Kidney (tissue), 14 donors: ENCODE measurements around the gene FREM1. TPM values are rescaled to one million over a fixed set of nuclear protein-coding genes. Genes with fewer than 3 reads are reported as not detected.

ENCODE experiments used
- DNase-seq, 5 donors: peaks; one replicate each; pipeline ENCODE4 v3.0.0-alpha.2; 2013 to 2020
- FAIRE-seq: peaks from 2 replicates; lab custom pipeline; 2012; peaks lifted over from hg19 to GRCh38; lab: Jason Lieb, UNC
- H3K27ac ChIP-seq, 2 donors: one replicate each; pipeline ENCODE4 v1.7.0; 2013; ENCODE audit warnings: low read depth in 2 of 2, low read length in 2 of 2, inconsistent platforms in 1 of 2
- H3K27me3 ChIP-seq: one replicate; pipeline ENCODE4 v1.7.1; 2013; ENCODE audit warnings: low read length, inconsistent platforms; ENCODE audit not compliant: control insufficient read depth, insufficient read depth
- H3K36me3 ChIP-seq, 3 donors: one replicate each; pipeline versions ENCODE4 v1.7.0 to v1.7.1; 2013; ENCODE audit warnings: low read length in 3 of 3, control low read depth in 1 of 3, inconsistent platforms in 1 of 3; ENCODE audit not compliant: insufficient read depth in 3 of 3, control insufficient read depth in 2 of 3
- H3K4me1 ChIP-seq, 3 donors: one replicate each; pipeline versions ENCODE4 v1.7.0 to v1.7.1; 2013; ENCODE audit warnings: low read length in 3 of 3, inconsistent platforms in 1 of 3, low read depth in 1 of 3; ENCODE audit not compliant: control insufficient read depth in 2 of 3, insufficient read depth in 2 of 3
- H3K4me3 ChIP-seq, 3 donors: one replicate each; pipeline versions ENCODE4 v1.7.0 to v1.8.1; 2013; ENCODE audit warnings: low read length in 3 of 3, control low read depth in 1 of 3, inconsistent platforms in 1 of 3
- H3K9ac ChIP-seq, 3 donors: one replicate each; pipeline versions ENCODE4 v1.7.0 to v1.7.1; 2013; ENCODE audit warnings: low read length in 3 of 3, control low read depth in 1 of 3, inconsistent platforms in 1 of 3
- H3K9me3 ChIP-seq, 3 donors: one replicate each; pipeline versions ENCODE4 v1.7.0 to v1.7.1; 2013; ENCODE audit warnings: low read length in 3 of 3, control low read depth in 1 of 3, inconsistent platforms in 1 of 3; ENCODE audit not compliant: control insufficient read depth in 2 of 3, insufficient read depth in 1 of 3
- intact Hi-C: fragments of 100-400 bp; cut with DNase I; formaldehyde crosslinking; loops from one replicate; pipeline ENCODE4 v1.11.1; 2022
- polyA plus RNA-seq: library from polyadenylated mRNA; stranded (reverse); fragments of 350-450 nt; fragmentation: Illumina TruSeq; extraction: RNeasy Lipid Tissue Mini Kit (QIAGEN cat#74804); gene quantifications from one replicate; pipeline ENCODE4 v1.2.3, GENCODE V29; 2014; ENCODE audit warnings: low read depth, low replicate concordance; ENCODE audit not compliant: insufficient read depth
- total RNA-seq: library from RNA; stranded (reverse); fragmentation: NEBNext Ultra II Directional; extraction: Animal tissue kit (Norgen Biotek cat#: 25700); gene quantifications from one replicate; pipeline ENCODE4 v1.2.1, GENCODE V29; 2021
- TF ChIP-seq, protein P1 (sequence below): IDR thresholded peaks from 3 replicates; pipeline ENCODE4 v1.5.1; 2012; ENCODE audit warnings: mild to moderate bottlenecking, moderate library complexity, borderline replicate concordance; ENCODE audit not compliant: insufficient read depth; ENCODE audit errors: extremely low read depth
- donor health status: control.
- donor health status: control.
- donor health status: control.
- donor health status: control.
- donor health status: control.
- donor health status: DM: yes; HTN: yes; CAD: no.
- donor health status: Normal renal cell carcinoma (clear cell type).

The FREM1 gene
- total and polyA plus RNA-seq, 2 donors from 2014 or later, result 8.3 to 17.0 TPM

DNA sequence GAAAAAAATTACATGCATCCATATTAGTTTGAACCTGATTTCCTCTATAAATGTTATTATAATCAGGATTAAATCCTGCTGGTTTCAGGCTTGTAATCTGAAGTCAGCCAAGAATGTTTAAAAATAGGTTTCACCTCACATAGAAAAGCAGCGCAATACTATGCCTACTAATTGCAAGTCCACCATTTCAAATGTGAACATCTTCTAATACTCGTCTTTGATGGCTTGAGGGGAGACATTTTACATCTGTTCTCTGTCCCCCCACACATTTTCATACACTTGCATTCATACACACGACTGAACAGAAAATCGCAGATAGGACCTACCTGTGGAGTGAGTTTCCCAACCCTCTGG, 41.8 kb downstream of the FREM1 start:
- no peak overlapping the region for H3K4me3 ChIP-seq
- peaks cover 5 to 8% (median 7%) of the 10 kb centered on the region in 3 donors for H3K4me1 ChIP-seq
- DNase-seq (no peak), FAIRE-seq (no peak)
- no peak overlapping the region for H3K9ac ChIP-seq
- no peaks in the 10 kb centered on the region for H3K36me3 ChIP-seq
- no peak overlapping the region for H3K27ac ChIP-seq
- no peaks in the 10 kb centered on the region for H3K9me3 ChIP-seq
- TF ChIP-seq, protein P1, sequence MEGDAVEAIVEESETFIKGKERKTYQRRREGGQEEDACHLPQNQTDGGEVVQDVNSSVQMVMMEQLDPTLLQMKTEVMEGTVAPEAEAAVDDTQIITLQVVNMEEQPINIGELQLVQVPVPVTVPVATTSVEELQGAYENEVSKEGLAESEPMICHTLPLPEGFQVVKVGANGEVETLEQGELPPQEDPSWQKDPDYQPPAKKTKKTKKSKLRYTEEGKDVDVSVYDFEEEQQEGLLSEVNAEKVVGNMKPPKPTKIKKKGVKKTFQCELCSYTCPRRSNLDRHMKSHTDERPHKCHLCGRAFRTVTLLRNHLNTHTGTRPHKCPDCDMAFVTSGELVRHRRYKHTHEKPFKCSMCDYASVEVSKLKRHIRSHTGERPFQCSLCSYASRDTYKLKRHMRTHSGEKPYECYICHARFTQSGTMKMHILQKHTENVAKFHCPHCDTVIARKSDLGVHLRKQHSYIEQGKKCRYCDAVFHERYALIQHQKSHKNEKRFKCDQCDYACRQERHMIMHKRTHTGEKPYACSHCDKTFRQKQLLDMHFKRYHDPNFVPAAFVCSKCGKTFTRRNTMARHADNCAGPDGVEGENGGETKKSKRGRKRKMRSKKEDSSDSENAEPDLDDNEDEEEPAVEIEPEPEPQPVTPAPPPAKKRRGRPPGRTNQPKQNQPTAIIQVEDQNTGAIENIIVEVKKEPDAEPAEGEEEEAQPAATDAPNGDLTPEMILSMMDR, result no peak
- H3K27me3 ChIP-seq, result no peaks in the 10 kb centered on the region
- intact Hi-C loops, result no loop called here

DNA sequence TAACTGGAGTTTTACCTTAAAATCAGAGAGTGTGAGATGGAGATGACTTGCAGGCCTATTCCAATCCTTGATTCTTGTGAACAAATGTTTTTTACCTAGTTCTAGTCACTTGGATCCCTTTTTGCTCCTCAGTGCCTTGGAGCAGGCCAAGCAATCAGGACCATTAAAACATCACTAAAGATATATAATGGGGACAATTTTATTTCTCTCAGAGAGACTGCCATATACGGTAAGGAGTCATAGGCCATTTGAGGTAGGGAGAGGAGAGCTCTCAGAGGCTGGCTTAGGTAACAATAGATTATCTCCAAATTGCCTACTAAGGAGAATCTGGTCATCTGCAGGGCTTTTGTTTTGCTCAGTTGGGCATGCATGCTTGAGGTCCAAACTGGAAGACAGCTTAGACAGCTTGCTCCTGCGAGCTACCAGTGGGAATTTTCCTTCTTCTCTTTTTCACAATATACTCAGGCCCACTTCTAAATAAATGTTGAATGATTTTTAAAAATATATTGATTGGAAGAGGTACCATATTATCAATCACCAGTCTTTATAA, 44.0 kb downstream of the FREM1 start:
- no peak for DNase-seq
- Histone ChIP-seq H3K27ac (no peak overlapping the region), H3K4me3 (no peak overlapping the region), H3K9ac (no peak overlapping the region), H3K36me3 (peaks cover 0 to 2% (median 0%) of the 10 kb centered on the region in 3 donors), H3K4me1 (peaks cover 5 to 8% (median 7%) of the 10 kb centered on the region in 3 donors), H3K27me3 (no peaks in the 10 kb centered on the region), H3K9me3 (no peaks in the 10 kb centered on the region)
- FAIRE-seq, result no peak
- TF ChIP-seq, protein P1, result no peak
- intact Hi-C loops, result no loop called here

DNA sequence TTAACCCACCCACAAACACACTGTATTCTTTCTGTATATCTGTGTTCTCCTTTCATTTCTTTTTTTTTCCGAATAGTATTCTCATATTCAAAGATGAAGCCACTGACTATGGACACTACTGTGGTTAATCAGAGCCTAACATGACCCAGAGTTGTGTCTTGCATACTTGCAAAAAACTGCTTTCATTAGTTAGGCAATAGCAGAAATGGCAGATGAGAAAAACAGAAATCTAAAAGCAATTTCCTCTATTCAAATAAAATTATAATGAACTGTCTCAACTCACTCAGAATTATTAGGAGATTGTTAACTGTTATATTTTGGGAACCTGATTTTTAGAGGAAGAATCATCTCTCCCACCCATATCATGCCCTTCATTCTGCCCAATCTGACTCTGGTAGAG, 45.9 kb downstream of the FREM1 start:
- Histone ChIP-seq H3K36me3 (peaks cover 0 to 2% (median 0%) of the 10 kb centered on the region in 3 donors), H3K27ac (no peak overlapping the region), H3K9me3 (no peaks in the 10 kb centered on the region), H3K27me3 (no peaks in the 10 kb centered on the region), H3K4me1 (peaks cover 0 to 5% (median 5%) of the 10 kb centered on the region in 3 donors), H3K4me3 (no peak overlapping the region), H3K9ac (no peak overlapping the region)
- DNase-seq, result no peak
- TF ChIP-seq, protein P1, result no peak
- FAIRE-seq, result no peak
- intact Hi-C loops, result no loop called here

DNA sequence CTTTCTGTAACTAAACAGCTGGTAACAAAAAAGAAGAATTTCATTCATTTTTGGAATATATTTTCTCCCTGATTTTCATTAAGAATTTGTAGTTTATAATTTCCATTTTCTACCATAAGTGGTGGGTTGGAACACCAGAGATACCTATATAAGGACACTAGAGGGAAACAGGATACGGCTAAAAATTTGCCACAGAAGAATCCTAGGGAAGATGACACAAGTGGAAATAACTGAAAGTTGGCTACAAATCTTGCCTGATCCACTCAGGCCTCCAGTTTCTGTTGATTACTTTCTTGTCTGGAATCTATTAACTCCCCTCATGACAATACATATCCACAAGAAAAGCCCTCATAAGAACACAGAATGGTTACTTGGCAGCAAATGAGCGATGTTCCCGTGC, 46.8 kb downstream of the FREM1 start:
- intact Hi-C loops, result no loop called here
- FAIRE-seq, result no peak
- TF ChIP-seq, protein P1, result no peak
- DNase-seq, result no peak
- Histone ChIP-seq H3K9ac (no peak overlapping the region), H3K4me3 (no peak overlapping the region), H3K27ac (no peak overlapping the region), H3K9me3 (no peaks in the 10 kb centered on the region), H3K36me3 (peaks cover 0 to 7% (median 6%) of the 10 kb centered on the region in 3 donors), H3K27me3 (no peaks in the 10 kb centered on the region), H3K4me1 (peaks cover 0 to 5% (median 2%) of the 10 kb centered on the region in 3 donors)
